ENCODE results near the gene CSMD2. TPM values are rescaled to one million over a fixed set of nuclear protein-coding genes. Genes with fewer than 3 reads are reported as not detected.

Gene CSMD2
- total RNA-seq, 1 donor from 2014 or later = under 0.01 TPM

DNA sequence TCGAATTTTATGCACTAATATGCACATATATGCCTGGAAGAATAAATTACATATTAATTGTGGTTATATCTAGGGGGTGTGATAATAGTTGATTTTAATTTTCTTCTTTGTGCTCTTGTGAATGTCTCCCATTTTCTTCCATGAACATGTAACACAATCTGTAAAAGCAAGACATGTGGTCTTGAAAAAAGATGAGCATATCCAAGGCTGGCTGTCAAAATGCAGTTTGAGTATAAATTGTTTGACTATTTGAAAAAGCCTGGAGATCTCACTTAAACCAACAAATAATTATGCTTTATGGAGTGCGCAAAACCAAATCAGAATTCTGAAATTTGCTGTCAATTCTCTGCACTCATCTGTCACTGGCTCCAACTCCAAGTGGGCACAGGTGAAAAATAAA, 157.3 kb downstream of the CSMD2 start:
- no peak for DNase-seq (ENCODE audit: low read depth in 2 of 2)

DNA sequence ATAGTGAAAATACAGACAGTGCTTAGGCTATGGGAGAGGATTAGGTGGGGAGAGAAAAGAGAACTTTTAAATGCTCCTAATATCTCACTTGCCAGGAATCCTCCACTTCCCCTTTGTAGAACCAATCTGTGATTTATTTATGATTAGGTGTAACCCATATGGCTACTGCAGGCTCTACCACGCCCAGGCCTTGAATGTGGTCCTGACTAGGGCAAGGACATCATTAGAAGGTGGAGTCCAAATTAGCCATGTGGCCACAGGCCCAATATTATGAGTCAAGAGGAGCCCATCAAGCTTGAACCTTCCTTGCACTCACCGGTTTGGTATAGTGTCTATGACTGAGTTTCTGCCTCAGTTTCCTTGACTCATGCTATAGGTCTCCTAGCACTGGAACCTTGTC, 159.7 kb downstream of the CSMD2 start:
- DNase-seq (ENCODE audit: low read depth in 2 of 2) = no peak

DNA sequence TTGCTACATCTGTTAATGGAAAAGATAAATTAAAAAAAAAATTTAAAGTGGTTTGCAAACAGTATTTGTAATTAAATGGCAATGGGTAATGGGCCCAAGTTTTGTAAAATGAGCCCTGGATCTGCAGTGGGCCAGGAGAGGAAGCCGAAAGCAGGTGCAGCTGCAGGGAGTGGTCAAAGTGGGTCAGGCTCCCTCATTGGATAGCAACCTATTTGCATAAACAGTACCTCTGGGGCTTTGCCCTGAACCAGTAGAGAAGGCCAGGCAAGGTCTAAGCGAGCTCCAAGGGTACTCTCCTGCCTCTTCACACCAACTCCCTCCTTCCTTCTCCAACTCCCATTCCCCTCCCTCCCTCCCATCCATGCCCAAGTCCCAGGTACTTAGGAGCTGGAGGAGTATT, 162.2 kb downstream of the CSMD2 start:
- no peak for DNase-seq (ENCODE audit: low read depth in 2 of 2)

DNA sequence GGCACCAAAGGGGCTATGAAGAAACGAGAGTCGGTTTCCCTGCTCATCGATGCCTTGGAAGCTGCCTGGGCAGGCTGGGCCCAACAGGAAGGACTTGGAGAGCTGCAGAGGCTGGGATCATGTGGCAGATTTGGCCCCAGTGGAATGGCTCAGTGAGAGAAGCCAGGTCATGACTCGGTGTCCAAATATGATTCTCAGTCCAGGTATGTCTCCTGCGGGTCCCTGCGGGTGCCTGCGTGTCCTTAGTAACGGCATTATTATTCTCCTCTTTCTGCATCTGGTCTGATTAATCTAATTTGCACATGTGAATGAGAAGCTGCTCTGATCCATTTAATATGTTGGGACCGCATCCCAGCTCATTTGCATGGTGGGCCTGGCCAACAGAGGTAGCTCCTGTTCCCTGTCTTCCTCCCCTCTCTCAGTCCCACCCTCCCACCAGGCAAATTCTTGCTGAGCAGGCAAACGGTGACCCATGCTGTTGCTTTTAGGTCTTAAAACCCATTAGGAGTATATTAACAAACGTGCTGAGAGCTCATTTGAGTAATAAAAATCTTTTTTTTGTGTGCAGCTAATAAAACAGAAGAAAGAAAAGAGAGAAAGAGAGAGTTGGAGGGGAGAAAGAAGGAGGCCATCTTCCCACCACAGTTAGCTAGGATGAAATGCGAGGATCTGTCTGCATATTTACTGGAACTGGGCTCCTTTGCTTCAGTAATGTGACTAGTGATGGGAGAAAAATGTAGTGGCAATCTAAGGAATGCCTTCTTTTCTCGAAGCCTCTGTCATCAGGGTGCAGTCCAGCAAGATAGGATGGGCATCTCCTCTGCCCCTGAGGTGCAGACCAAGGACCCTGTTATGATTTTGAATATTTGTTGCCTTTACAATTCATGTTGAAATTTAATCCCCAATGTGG, 167.6 kb downstream of the CSMD2 start:
- DNase-seq (ENCODE audit: low read depth in 2 of 2) = no peak

DNA sequence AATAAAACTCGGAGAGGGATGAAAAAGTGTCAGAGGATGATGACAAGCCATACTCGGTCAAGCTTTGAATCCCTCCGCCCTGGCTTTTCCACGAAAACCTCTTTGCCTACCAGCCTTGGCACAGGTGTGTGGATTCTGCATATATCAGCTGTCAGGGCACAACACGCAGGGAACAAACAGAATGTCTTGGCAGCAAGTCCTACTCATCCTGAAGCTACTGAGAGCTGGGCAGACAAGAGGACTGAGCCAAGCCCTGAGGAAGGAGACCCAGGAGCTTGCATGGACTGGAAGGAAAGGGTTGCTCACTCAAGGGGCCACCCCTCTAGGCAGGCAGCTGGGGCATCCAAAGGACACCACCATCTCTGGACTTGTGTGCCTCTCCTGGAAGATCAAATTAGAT, 168.7 kb downstream of the CSMD2 start:
- DNase-seq (ENCODE audit: low read depth in 2 of 2) = no peak

DNA sequence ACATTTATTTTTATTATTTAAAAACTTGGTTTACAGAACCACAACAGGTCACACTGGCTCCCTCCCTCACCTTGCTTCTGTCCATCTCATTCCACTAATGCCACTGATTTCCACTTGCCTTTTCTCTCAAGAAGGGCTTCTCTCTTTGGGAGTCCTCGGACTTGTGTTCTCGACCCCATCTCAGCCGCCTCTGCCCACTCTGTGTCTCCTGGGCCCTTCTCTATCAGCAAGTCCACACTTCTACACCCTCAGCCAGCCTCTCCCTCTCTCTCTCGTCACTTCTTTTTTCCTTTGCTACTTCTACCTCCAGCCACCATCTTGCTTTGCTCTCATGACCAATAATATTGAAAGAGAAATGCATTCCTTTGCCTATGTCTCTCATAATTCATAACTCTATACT, 171.7 kb downstream of the CSMD2 start:
- DNase-seq (ENCODE audit: low read depth in 2 of 2) = no peak

DNA sequence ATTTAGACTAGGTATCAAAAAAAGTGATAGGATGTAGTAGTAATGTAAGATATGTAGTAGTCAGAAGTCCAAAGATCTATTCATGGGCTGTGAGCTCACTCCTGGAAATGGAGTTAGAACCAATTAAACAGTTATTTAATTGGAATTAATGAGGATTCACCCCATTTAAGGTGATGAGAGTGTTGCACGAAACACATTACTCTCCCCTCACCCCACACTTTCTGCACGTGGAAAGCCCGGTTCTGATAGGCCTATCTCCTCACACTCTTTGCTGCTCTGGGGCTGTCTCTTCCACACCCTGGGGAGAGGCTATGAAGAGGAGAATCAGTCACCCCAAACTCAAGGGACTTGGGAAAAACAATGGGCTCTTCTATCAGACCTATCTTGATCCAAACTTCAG, 174.7 kb downstream of the CSMD2 start:
- no peak for DNase-seq (ENCODE audit: low read depth in 2 of 2)

DNA sequence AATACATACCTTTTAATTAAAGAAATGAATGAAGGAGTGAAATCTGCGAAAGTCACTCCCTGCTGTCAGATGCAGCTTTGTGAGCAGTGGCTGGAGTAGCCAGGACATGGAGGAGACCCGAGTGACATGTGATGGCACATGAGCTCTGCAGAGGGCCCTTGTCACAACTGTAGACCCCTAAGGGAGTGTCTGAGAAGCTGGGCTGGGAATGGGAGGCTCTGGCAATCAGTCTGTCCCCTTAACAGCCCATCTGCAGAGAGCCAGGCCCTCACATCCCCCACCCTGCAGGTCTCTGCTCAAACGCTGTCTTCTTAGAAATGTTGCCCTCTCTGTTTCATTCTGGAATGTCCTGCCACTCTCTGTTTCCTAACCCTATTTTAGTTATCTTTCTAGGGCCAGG, 176.9 kb downstream of the CSMD2 start:
- no peak for DNase-seq (ENCODE audit: low read depth in 2 of 2)

DNA sequence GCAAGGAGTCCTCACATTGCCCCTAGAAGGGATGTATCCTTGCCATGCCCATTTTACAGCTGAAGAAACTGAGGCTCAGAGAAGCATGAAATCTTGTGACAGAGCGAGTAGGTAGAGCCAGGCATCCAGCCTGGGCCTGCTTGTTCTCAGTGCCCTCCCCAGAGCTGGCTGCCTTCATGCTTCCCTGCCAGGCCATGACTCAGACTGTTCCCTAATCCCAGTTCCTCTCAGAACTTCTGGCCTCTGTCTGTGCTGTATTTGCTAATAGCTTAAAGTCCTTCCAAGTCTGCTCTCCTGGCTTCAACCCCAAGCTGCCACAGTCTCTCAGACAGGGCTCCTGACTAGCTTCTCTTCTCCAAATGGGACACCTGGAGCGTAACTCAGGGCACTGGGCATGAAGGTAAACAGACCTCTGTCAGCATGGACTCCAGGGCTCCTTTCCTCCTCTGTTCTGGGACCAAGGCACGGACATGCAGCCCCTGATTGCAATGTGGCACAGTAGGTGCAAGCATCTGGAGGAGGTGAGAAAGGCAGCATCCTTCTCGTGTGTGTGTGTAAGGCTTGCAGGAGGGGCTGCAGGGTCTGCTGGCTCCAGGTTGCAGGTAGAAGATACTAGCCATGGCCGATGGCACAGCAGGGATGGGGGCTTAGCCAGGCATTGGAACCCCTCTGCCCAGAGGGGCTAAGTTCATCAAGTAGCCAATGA, 178.5 kb downstream of the CSMD2 start:
- DNase-seq (ENCODE audit: low read depth in 2 of 2) = no peak

DNA sequence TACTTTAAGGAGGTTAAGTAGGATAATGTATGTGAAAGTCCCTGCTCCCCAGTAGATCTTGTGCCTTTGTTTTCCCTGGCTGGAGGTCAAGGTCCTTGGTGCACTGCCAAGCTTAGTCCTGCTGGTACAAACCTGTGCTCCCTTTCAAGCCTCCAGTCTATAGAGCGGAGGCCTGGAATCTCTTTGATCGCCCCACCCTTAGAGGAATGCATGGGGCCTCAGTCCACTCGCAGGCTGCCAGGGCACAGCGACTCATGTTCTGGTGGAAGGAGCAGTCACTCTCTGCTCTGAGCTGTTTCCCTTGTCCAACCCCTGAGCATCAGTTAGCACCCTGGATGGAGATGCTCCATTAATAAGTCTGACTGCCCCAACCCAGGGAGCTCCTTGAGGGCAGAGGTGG, 179.4 kb downstream of the CSMD2 start:
- no peak for DNase-seq (ENCODE audit: low read depth in 2 of 2)

DNA sequence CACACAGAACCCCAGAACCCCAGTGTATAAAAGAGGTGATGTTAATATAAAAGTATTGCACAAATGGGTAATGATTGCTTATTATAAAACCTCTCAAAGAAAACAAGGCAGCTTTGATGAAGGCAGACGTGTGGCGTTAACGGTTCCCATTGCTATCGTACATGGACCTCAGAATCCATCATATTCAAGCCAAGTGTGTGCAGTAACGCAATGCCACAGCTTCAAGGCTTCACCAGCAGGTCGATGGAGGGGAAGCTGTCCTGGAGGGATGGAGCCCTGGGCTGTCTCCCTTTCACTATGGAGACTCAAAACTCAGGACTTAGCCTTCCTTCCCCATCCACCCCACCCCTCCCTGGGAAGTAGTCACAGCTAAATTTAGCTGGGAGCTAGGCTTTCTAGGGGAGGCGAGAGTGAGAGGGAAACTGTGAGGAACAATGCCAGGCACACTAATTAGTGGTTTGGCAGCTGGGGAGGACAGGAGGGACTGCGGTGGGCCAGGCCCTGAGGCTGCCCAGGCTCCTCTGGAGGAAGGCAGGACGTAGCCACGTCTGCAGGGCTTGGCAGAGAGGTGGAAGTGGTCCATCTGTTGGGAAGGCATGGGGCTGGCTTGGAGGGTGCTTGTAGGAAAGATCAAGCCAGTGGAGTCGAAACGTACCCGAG, 180.0 kb downstream of the CSMD2 start:
- DNase-seq (ENCODE audit: low read depth in 2 of 2) = no peak

DNA sequence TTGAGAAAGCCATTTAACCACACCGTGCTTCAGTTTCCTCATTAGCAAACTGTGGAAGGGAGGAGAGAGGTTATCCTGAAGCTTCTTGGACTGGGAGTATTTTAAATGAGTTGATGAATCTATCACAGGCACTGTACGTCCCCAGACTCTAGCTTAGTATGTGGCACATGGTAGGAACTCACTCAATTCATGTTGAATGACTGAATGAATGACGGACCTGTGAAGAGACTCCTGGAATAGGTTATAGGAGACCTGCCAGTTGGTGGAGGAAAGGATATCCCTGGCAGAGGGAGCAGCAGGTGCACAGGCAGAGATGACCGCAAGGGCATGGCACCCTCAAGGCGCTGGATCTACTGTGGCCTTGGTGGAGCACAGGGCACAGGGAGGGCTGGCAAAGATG, 182.6 kb downstream of the CSMD2 start:
- no peak for DNase-seq (ENCODE audit: low read depth in 2 of 2)

DNA sequence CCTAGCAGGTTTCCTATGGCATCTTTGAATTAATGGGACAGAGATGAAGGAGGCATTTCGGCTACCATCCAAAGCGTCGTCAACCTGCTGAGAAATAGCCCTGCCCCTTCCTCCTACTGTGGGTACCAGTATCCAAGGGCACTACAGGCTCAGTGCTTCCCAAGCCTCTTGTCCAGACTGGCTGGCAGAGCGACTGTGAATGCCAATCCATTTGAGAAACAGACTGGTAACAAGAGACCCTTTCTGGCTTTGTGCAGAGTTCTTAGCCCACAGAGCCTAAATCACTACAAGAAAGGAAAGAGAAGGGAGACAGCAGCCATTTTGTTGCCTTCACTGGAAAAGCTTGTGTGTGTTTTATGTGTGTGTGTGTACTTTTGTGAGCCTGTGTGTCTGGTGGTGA, 185.7 kb downstream of the CSMD2 start:
- no peak for DNase-seq (ENCODE audit: low read depth in 2 of 2)

DNA sequence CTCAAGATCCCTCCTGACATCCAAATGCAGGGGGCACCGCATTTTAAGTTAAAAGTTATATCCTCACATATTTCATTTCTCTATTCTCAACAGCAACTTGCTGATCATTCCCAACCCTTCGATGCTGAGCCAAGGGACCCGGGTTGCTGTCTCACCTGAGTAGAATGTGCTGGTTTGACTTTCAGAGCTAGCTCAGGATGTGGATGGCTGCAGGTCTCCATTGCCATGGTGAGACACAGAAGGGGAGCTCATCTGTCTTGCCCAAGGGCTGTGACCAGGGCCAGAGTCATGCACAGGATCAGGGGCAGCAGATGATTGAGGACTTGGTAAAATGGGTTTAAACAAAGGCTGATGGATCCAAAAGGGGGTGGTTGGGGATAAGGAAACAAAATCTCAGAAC, 189.1 kb downstream of the CSMD2 start:
- no peak for DNase-seq (ENCODE audit: low read depth in 2 of 2)

DNA sequence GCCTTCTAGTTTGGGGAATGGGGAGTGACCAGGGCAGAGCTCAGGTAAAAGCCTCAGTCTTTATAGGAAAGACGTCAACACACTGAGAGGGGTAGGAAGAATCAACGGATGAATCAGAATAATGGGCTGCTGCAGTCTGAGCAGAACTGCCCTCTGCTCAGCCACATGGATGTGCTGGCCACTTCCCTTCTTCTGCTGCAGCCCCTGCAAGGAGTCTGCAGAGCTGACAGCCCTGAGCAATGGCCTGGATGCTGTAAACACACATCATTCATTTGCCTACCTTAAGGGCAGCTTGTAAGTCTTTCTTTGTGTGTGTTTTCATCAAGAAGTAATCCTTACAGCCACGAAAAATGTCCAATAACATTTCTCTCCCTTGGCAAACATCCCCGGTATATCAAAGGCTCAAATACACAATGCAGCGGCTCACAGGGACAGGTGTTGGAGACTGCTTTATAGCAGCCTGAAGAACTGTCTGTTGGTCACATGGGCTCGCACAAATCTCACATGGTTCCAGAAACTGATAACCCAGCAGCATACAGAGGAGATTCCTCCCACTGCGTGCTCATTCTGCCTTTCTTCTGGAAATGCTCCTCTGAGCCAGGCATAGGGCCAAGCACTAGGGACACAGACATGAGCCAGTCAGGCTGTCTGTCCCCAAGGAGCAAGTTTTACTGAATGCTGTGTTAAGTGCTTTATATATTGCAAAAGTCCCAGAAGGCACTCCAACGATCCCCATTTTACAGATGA, 191.1 kb downstream of the CSMD2 start:
- DNase-seq (ENCODE audit: low read depth in 2 of 2) = no peak

DNA sequence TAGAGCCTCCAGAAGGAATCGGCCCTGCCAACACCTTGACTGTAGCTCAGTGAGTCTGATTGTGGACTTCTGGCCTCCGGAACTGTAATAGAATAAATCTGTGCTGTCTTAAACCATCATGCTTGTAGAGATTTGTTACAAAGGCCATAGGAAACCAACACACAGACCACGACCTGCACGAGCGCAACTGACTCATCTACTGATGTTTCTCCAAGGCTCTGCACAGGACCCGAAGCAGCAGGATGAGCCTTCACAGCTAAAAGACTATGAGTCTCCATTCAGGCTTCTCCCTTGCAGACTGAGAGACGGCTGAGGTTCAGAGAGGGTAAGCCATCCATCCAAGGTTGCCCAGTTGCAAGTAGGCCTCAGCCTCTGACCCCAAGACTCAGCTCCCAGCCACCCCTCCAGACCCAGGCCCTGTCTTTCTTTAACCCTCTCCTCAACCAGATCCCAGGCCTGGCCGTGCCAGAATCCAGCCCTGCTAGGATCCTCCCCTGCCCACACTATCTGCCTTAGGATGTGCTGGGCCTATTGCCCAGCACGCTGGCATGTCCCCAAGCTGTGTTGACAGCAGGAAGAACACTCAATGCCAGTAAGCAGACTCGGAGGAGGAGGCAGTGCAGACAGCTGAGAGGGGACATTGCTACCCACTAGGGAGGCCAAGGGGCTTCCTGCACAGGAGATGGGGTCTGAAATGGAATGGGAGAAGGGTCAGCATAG, 192.2 kb downstream of the CSMD2 start:
- DNase-seq (ENCODE audit: low read depth in 2 of 2) = no peak

DNA sequence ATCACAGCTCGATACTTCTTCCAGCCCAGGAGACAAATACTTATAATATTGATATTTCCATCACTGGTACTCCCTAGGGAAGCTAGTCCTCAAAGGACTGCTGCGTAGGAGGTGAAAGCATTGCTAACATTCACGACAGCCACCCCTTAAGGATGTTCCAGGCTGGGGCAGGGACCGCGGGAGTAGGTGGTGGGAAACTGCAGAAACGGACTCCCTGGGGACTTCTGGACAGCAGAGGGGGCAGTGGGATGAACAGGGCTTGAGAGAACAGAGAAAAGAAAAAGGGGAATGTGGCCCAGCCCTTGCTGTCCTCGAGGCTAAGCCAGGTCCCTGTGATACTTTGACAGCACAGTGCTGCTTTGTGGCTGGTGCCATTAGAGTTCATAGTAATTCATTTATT, 193.1 kb downstream of the CSMD2 start:
- DNase-seq (ENCODE audit: low read depth in 2 of 2) = no peak

DNA sequence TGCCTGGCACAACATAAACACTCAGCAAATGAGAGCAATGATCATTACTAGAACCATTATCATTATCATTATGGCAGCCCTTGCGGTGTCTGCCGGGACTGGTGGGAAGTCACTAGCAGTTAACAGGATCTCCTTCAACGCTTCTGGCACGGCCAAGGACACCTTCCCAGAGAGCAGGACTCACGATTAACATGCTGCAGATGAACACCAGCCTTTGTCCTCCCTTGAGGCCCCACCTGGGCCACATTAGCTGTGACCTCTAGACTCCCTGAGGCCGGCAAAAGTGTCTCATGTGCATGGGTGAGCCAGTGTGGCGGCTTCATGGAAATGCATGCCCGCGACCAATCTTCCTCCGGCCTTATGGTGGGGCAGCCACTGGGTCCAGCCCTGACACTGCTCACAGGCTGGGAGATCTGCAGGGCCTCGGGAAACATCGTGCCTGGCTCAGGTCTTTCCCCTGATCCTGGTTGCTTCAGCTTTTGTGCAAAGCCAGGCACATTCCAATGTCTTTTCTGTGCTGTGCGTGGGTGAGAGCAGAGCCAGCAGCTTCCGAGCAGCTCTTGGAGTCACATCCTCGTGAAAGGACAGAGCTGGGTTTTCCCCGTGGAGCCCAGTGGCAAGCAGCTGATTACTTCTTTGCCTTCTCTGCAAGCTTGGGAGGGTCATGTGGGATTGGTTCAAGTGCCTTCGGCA, 193.9 kb downstream of the CSMD2 start:
- no peak for DNase-seq (ENCODE audit: low read depth in 2 of 2)

DNA sequence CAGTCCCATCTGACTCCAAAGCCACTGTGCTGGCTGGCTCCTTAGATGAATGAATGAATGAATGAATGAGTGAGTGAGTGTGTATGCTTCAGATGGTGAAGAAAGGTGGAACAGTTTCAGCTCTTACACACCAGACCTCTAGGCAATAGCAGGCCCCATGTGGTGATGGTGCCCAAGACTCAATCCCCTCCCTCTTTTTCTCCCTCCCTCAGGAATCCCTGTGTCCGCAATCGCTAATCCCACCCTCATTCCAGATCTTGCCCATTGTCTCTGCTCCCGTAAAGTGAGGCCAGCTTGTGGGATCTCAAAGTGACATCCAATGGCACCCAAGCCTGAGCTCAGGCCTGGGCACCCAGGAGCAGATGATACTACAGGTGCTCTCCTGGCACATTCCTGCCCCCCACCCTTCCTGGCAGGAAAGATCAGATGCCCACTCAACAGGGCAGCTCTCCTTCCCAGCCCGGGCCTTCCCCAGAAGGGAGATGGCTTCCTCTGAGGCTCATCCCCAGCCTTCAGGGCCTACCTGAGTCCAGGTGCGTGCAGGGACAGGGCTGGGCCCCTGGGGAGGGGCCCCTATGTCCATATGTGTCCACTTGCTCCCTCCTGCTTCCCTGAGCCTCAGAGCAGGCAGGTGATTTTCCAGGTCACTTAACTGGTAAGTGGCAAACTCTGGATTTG, 194.7 kb downstream of the CSMD2 start:
- no peak for DNase-seq (ENCODE audit: low read depth in 2 of 2)
